SKM-1 (cell line): Measurements from ENCODE around the gene FAM8A1.
"Not testable (repeated sequence)": the region's sequence is repeated elsewhere in the genome, so short reads cannot be mapped to it uniquely, and the experiment has no call there.

Experiments
- DNase-seq: peaks from one replicate; lab custom pipeline; 2025; ENCODE audit not compliant: unreplicated experiment; lab: John Stamatoyannopoulos, UW

The FAM8A1 gene, protein sequence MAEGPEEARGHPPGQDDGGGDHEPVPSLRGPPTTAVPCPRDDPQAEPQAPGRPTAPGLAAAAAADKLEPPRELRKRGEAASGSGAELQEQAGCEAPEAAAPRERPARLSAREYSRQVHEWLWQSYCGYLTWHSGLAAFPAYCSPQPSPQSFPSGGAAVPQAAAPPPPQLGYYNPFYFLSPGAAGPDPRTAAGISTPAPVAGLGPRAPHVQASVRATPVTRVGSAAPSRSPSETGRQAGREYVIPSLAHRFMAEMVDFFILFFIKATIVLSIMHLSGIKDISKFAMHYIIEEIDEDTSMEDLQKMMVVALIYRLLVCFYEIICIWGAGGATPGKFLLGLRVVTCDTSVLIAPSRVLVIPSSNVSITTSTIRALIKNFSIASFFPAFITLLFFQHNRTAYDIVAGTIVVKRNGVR

DNA sequence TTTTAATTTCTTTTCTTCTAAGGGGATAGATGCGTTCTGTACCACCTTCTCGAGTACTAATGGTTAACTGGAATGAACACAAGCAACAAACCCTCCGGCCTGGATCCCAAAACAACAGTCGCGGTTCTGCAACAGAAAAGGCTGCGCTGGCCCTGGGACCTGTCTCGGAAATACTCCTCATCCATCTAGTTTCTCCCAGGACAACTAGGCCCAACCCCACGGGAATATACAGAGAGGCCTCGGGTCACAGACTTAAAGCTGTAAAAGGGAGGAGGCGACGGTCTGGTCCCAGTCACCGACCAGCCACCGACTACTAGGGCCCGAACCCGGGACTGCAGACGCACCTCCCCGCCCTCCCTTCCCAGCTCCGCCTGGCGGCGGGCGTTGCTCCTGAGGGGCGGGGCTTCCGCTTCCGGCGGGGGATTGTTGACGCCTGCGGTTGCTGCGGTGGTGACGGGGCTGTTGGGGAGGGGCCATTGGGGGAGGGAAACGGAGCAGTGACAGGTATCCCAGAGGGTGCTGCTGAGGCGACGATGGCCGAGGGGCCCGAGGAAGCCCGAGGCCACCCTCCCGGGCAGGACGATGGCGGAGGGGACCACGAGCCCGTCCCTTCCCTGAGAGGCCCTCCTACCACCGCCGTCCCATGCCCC, at the start of gene FAM8A1:
Gene FAM8A1 (plus strand): TSS at position 426 of the 650 bp plus-strand sequence. CDS start 108 bp downstream, at position 534.
- DNase-seq: peak; percentile 75

DNA sequence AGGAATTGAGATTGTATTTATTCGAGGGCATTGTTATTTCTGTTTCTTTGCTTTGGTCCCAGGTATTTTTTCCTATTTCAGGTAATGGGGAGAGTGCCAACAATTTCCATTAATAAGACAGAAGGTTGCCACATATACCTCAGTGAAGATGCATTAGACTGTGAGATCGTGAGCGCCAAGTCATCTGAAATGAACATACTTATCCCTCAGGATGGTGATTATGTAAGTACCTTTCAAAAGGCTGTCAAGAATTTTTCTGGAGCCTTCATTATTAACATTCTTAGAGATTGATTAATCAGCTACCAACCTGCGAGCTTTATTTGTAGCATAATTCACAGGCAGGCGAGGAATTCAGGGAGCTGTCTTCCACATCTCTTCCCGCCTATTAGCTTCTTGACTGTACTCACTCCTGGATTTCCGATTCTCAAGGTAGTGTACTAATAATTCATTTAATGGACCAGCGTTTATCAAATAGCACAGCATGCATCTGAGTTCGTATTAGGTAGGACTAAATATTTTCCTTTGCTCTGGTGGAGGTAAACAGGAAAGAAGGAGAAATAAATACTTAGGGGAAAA, 48.6 kb upstream of the FAM8A1 start:
- DNase-seq: no peak

- no peak for DNase-seq
Measured at GRCh38 chr6:17552861-17553260, 47.2 kb upstream of the FAM8A1 start.

GRCh38 chr6:17556014-17556413, 44.1 kb upstream of the FAM8A1 start:
- no peak for DNase-seq

DNA sequence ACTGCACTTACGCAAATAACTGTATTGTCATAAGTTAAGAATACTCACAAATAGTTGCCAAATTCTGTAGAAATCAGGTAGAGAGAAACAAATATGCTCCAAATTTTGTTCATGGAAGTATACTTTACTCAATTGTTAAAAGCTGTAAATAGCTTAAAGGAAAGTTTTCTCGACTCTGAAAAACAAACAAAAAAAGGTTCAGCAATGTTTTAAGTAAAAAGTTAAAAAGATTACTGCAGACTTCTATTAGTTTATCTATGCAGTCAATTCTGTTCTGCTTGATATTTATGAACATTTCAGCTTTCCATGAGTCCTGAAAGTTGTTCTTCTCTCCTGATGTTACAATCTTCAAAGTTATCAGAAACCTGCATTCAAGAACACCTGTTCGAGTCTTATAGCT, 37.5 kb upstream of the FAM8A1 start:
- DNase-seq: no peak

- no peak for DNase-seq
Measured at GRCh38 chr6:17565399-17565798, 34.7 kb upstream of the FAM8A1 start.

DNA sequence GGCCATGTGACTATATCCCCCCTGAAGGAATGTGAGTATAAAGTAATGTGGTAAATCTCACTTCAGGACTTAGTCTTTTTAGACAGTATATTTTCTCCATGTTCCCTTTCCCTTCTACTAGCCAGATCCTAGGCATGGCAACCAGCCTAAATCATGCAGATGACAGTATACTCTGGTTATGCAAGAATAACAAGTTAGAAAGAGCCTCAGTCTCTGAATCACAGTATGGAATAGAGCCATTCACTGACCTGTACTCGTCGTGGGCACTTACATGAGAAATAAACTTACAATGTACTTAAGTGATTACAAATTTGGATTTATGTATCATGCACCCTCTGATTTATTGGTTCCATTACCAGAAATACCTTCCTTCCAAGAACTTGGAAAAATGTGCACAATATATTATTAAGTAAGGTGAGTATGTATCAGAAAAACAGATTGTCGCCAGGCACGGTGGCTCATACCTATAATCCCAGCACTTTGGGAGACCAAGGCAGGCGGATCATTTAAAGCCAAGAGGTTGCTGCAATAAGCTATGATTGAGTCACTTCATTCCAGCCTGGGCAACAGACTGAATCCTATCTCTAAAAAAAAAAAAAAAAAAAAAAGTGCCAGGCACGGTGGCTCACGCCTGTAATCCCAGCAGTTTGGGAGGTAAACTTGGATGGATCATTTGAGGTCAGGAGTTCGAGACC, 25.1 kb upstream of the FAM8A1 start:
- no peak for DNase-seq

- no peak for DNase-seq
Measured at GRCh38 chr6:17577059-17577458, 23.0 kb upstream of the FAM8A1 start.

DNA sequence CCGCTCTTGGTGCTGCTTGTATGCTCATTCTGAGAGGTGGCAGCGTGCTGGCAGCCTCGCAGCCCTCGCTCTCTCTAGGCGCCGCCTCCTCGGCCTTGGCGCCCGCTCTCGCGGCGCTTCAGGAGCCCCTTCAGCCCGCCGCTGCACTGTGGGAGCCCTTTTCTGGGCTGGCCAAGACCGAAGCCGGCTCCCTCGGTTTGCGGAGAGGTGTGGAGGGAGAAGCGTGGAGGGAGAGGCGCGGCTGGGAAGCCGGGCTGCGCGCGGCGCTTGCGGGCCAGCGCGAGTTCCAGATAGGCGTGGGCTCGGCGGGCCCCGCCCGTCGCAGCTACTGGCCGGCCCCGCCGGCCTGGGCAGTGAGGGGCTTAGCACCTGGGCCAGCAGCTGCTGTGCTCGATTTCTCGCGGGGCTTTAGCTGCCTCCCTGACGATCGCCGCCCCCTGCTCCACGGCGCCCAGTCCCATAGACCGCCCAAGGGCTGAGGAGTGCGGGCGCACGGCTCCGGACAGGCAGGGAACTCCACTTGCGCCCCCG, 19.5 kb upstream of the FAM8A1 start:
- DNase-seq: no peak

DNA sequence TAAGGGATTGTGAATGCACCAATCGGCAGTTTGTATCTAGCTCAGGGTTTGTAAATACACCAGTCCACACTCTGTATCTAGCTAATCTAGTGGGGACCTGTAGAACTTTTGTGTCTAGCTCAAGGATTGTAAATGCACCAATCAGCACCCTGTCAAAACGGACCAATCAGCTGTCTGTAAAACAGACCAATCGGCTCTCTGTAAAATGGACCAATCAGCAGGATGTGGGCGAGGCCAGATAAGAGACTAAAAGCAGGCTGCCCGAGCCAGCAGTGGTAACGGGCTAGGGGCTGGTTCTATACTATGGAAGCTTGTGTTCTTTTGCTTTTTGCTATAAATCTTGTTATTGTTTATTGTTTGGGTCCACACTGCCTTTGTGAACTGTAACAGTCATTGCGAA, 18.8 kb upstream of the FAM8A1 start:
- DNase-seq: not testable (repeated sequence)

DNA sequence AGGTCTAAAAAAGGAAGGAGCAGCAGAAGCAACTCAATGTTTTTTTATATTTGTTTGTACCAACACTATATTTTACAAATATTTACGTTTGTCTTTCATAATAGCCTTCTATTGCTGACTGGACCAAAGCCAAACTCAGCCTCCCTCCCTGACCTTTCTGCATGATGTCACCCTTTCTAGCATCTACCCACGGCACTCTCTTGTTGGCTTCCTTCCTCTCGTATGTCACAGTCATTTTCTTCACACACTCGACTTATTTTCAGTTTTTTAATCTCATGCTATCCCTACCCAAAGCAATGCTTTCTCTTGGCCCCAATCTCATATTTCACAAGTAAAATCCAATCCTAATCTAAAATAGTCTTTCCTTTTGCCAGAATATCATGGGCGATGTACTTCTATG, 16.3 kb upstream of the FAM8A1 start:
- DNase-seq: no peak

DNA sequence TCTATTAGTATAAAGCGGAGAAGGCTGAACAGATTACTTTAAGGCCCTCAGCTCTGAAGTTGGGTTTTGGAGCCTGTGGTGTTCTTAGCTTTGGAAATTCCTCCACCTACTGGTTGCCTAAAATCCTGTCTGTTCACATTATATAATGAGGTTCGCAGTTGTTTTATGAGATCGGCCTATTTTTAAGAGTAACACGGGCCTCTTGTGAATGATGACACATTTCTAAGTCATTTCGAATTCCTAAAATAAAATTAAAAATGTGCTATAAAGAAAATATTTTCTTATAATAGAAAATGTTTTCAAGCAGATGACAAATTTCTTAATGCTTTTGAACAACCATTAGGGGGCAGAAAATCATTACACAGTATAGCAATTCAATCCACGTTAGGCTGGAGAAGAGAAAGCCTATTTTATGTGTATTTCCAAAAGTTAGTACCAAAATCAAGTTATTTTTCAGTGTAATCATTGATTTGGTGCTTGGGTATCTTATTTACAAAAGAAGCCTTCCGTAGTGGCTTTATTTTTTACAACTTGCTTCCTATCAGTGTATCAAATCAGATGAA, 15.8 kb upstream of the FAM8A1 start:
- DNase-seq: peak; percentile 35

DNA sequence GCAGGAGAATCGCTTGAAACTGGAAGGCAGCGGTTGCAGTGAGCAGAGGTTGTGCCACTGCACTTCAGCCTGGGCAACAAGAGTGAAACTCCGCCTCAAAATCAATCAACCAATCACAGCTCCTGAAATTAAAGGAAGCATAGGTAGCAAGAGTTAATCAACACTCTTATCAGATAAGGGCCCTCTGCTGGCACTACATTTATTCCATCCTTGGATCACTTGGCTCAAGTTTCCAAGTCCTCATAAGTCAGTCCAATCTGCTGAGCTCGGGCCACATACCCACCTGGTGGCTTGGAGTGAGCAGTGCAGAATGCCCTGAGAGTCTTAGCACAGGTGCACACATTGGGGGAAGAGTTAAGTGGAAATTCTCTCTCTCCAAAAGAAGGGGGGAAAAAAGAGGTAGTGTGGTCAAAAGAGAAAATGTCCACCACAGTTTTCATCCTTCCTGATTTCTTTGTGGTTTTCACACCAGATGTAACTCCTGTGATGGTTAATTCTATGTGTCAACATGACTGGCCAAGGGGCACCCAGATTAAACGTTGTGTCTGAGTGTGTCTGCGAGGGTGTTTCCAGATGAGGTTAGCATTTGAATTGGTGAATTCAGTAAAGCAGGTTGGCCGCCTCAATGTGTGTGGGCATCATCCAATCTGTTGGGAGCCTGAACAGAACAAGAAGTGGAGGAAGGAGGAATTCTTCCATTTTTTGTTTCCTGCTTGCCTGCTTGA, 14.2 kb upstream of the FAM8A1 start:
- DNase-seq: no peak

GRCh38 chr6:17586623-17587022, 13.5 kb upstream of the FAM8A1 start:
- not testable (repeated sequence) for DNase-seq

DNA sequence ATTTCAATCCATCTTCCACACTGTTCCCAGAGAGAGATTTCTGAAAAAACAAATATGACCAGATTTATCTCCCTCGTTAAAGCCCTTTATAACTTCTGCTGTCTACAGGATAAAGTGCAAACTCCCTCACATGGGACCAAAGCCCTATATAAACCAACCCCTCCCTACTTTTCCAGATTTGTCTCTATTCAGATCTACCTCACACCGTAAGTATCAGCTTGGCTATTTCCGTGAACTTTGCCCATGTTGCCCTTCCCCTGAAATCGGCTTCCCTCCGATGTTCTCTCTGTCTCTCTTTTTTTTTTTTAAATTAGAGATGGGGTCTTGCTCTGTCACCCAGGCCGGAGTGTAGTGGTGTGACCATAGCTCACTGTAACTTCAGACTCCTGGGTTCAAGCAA, 12.1 kb upstream of the FAM8A1 start:
- DNase-seq: no peak

- DNase-seq: no peak
Measured at GRCh38 chr6:17589406-17590096, 10.6 kb upstream of the FAM8A1 start.

DNA sequence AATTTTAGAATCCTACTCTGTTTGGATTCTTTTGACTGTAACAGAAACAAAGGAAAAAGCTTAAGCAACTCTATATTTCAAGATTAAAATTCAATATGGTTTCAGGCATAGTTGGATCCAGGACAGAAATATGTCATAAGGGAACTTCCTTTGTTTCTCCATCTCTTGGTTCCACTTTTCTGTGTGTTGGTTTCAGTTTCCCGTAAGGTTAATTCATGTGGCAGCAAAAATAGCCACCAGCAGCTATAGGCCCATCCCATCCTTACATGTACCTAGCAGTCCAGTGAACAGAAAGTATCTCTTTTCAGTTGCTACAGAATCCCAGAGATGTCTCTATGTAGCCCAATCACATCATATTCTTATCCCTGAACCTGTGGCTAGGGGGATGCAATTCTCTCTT, 8.8 kb upstream of the FAM8A1 start:
- peak; percentile 39 for DNase-seq

- no peak for DNase-seq
Measured at GRCh38 chr6:17593246-17593645, 6.9 kb upstream of the FAM8A1 start.

DNA sequence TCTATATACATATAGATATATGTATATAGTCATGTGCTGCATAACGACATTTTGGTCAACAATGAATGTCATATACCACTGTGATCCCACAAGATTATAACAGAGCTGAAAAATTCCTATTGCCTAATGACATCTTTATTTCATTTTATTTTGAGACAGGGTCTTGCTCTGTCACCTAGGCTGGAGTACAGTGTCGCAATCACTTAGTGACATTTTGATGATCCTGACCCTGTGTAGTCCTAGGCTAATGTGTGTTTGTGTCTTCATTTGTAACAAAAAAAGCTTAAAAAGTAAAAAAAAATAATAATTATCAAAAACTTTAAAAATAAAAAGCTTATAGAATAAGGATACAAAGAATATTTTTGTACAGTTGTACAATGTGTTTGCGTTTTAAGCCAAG, 4.0 kb upstream of the FAM8A1 start:
- DNase-seq: no peak
